ENCODE data around the gene FBXL14. TPM values are rescaled to one million over a fixed set of nuclear protein-coding genes. Genes with fewer than 3 reads are reported as not detected.
A peak's percentile ranks its signal among the peaks of the same experiment; 100 is the strongest.

FBXL14 gene
- total RNA-seq, 1 experiment from 2014 or later, result 23.6 TPM

GRCh38 chr12:1643043-1643442 lies 48.7 kb upstream of the FBXL14 start:
- Histone ChIP-seq H3K36me3 (ENCODE audit: control insufficient read depth, insufficient read depth, low read length) (no peaks in the 10 kb centered on the region), H3K9me3 (no peaks in the 10 kb centered on the region), H3K27me3 (replicated peaks; ENCODE audit: control insufficient read depth, insufficient read depth, low read length) (no peaks in the 10 kb centered on the region), H3K4me3 (ENCODE audit: low read depth, low read length) (no peak overlapping the region), H3K4me1 (peaks cover 7% of the 10 kb centered on the region)
- TF ChIP-seq, protein P1, sequence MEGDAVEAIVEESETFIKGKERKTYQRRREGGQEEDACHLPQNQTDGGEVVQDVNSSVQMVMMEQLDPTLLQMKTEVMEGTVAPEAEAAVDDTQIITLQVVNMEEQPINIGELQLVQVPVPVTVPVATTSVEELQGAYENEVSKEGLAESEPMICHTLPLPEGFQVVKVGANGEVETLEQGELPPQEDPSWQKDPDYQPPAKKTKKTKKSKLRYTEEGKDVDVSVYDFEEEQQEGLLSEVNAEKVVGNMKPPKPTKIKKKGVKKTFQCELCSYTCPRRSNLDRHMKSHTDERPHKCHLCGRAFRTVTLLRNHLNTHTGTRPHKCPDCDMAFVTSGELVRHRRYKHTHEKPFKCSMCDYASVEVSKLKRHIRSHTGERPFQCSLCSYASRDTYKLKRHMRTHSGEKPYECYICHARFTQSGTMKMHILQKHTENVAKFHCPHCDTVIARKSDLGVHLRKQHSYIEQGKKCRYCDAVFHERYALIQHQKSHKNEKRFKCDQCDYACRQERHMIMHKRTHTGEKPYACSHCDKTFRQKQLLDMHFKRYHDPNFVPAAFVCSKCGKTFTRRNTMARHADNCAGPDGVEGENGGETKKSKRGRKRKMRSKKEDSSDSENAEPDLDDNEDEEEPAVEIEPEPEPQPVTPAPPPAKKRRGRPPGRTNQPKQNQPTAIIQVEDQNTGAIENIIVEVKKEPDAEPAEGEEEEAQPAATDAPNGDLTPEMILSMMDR (IDR thresholded peaks at IDR 0.05; ENCODE audit: insufficient read depth in 1 of 2, low read depth in 1 of 2, low read length in 1 of 2, severe bottlenecking in 1 of 2, unreplicated experiment in 1 of 2), result no peak
- CTCF ChIA-PET, result interaction anchor here (0.6 to 1.3 kb wide), 4 partner anchors 8 to 158 kb away, joined by 3 to 4 read pairs (median 4); no protein-coding TSS in a partner anchor
- Mint-ChIP-seq H3K4me1 (ENCODE audit: low read depth, unreplicated experiment) (peaks cover 9% of the 10 kb centered on the region), H3K27ac (ENCODE audit: unreplicated experiment) (no peak overlapping the region), H3K9me3 (ENCODE audit: unreplicated experiment) (no peaks in the 10 kb centered on the region), H3K36me3 (ENCODE audit: insufficient read depth, unreplicated experiment) (no peaks in the 10 kb centered on the region), H3K4me3 (ENCODE audit: unreplicated experiment) (peak overlapping the region; percentile 13), H3K27me3 (ENCODE audit: insufficient read depth, unreplicated experiment) (no peaks in the 10 kb centered on the region)
- BruUV-seq (replicated peaks), result no TSS peak
- POLR2A ChIA-PET, result no interaction called here
- DNase-seq, result no peak
- intact Hi-C loops (cut with micrococcal nuclease; ENCODE audit: unreplicated experiment), result no loop called here

- POLR2A ChIA-PET, result no interaction called here
Observed at GRCh38 chr12:1642513-1642912, 48.1 kb upstream of the FBXL14 start.

DNA sequence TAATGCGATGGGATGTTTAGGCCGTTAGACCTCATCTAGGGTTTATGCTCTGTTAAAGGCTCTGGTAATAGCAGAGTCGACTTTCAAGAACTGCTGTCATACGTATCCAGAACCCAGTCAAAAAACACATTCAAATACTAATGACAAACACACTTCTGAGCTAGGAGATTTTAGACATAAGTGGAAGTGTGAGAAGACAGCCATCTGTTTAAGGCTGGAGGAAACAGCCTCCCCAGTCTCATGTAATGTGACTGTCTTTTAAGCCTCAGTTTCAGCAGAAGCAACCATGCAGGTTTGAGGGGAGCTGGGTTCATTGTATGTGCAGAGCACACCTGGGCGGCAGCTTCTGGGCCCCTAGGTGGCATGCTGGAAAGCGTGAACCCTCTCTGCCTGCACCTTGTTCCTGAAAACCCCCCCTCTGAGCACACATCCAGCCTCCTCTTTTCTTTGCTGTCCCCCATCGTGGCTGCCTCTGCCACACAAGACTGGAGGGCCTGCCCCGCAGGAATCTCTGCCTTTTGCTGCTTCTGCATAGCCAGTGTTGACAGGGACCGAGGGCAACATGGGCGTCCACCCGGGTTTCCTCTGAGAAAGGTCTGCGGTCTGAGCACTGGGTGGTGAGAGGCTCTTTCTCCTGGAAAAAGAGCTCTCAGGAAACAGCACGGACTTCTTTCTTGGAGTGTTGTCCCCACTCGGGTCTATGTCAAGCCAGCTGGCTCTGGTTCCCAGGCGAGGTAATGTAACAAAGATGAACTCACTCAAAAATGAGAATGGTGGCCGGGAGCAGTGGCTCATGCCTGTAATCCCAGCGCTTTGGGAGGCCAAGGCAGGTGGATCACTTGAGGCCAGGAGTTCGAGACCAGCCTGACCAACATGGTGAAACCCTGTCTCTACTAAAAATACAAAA lies 46.2 kb upstream of the FBXL14 start:
- Mint-ChIP-seq H3K4me3 (ENCODE audit: unreplicated experiment) (no peak overlapping the region), H3K9me3 (ENCODE audit: unreplicated experiment) (no peaks in the 10 kb centered on the region), H3K27ac (ENCODE audit: unreplicated experiment) (no peak overlapping the region), H3K4me1 (ENCODE audit: low read depth, unreplicated experiment) (peaks cover 9% of the 10 kb centered on the region), H3K36me3 (ENCODE audit: insufficient read depth, unreplicated experiment) (no peaks in the 10 kb centered on the region), H3K27me3 (ENCODE audit: insufficient read depth, unreplicated experiment) (no peaks in the 10 kb centered on the region)
- BruUV-seq (replicated peaks), result no TSS peak
- ChIA-PET CTCF (interaction anchor here (0.9 to 1.3 kb wide), 2 partner anchors 12 to 151 kb away, joined by 3 read pairs; no protein-coding TSS in a partner anchor), POLR2A (no interaction called here)
- H3K9me3 ChIP-seq, result no peaks in the 10 kb centered on the region
- H3K4me3 ChIP-seq (ENCODE audit: low read depth, low read length), result no peak overlapping the region
- H3K36me3 ChIP-seq (ENCODE audit: control insufficient read depth, insufficient read depth, low read length), result no peaks in the 10 kb centered on the region
- intact Hi-C loops (cut with micrococcal nuclease; ENCODE audit: unreplicated experiment), result no loop called here
- DNase-seq, result no peak
- H3K4me1 ChIP-seq, result peaks cover 7% of the 10 kb centered on the region
- TF ChIP-seq, protein P1 (IDR thresholded peaks at IDR 0.05; ENCODE audit: insufficient read depth in 1 of 2, low read depth in 1 of 2, low read length in 1 of 2, severe bottlenecking in 1 of 2, unreplicated experiment in 1 of 2), result no peak
- H3K27me3 ChIP-seq (replicated peaks; ENCODE audit: control insufficient read depth, insufficient read depth, low read length), result no peaks in the 10 kb centered on the region

More at GRCh38 chr12:1642513-1642912, 48.1 kb upstream of the FBXL14 start:
- Histone ChIP-seq H3K4me1 (peaks cover 7% of the 10 kb centered on the region), H3K4me3 (ENCODE audit: low read depth, low read length) (no peak overlapping the region), H3K27me3 (replicated peaks; ENCODE audit: control insufficient read depth, insufficient read depth, low read length) (no peaks in the 10 kb centered on the region), H3K36me3 (ENCODE audit: control insufficient read depth, insufficient read depth, low read length) (no peaks in the 10 kb centered on the region), H3K9me3 (no peaks in the 10 kb centered on the region)
- Mint-ChIP-seq H3K27me3 (ENCODE audit: insufficient read depth, unreplicated experiment) (no peaks in the 10 kb centered on the region), H3K36me3 (ENCODE audit: insufficient read depth, unreplicated experiment) (no peaks in the 10 kb centered on the region), H3K4me3 (ENCODE audit: unreplicated experiment) (peak overlapping the region; percentile 13), H3K27ac (ENCODE audit: unreplicated experiment) (no peak overlapping the region), H3K4me1 (ENCODE audit: low read depth, unreplicated experiment) (peaks cover 9% of the 10 kb centered on the region), H3K9me3 (ENCODE audit: unreplicated experiment) (no peaks in the 10 kb centered on the region)
- intact Hi-C loops (cut with micrococcal nuclease; ENCODE audit: unreplicated experiment), result no loop called here
- DNase-seq, result no peak
- no TSS peak for BruUV-seq (replicated peaks)
- CTCF ChIA-PET, result interaction anchor here (1.1 to 1.2 kb wide), 2 partner anchors 10 to 148 kb away, joined by 3 to 4 read pairs; no protein-coding TSS in a partner anchor
- TF ChIP-seq, protein P1 (IDR thresholded peaks at IDR 0.05; ENCODE audit: insufficient read depth in 1 of 2, low read depth in 1 of 2, low read length in 1 of 2, severe bottlenecking in 1 of 2, unreplicated experiment in 1 of 2), result no peak

All from Caco-2 (cell line).